GM18909 (cell line): ENCODE measurements around the gene STARD13.
"Not testable (repeated sequence)": the region's sequence is repeated elsewhere in the genome, so short reads cannot be mapped to it uniquely, and the experiment has no call there.

Experiments used
- ATAC-seq: cut with Tn5 transposase; IDR thresholded peaks from one replicate; pipeline ENCODE4 v1.9.1; 2021; ENCODE audit warnings: mild to moderate bottlenecking; ENCODE audit not compliant: unreplicated experiment, poor library complexity

The STARD13 gene

GRCh38 chr13:33258808-33259193 lies 26.8 kb downstream of the STARD13 start:
- no peak for ATAC-seq

DNA sequence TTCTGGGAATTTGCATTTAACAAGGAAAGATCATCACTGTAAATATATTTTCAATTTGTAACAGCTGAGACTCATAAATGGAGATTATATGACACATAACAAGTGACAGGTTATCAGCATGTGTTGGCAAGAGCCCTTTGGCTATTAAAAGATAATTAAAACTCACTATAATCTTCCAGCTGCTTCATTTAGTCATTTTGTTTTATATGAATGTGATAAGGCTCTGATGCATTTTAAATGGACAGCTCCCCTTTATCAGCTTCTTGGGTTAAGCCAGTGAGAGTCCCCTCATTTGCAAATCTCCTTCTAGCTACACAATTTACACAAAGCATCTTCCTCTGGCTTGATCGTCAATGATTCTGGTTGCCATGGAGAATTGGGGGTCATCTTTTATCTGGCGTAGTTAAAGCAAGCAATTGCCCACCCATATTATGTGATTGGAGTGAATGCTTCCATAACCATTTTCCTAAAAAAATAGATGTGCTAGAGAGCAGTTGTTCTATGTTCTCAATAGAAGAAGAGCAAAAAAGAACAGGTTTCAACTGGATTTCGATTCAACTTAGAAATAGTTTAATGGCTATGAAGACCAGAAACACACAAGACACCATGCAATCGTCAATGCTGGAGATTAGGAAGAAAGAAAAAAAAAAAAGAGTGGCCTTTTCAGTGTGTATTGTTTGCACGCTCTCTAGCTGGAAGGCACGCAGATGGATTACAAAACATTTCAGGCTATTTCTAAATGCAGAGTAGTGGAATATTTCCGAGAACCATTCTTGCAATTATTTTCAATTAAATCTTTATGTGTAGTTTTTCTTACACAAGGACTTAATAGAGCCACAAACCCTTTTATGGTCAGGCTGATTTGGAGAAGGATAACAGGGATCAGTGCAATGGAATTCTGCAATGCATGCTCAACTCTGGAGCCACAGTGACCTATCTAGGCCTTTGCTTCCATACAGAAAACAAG lies 27.4 kb downstream of the STARD13 start:
- ATAC-seq = no peak

DNA sequence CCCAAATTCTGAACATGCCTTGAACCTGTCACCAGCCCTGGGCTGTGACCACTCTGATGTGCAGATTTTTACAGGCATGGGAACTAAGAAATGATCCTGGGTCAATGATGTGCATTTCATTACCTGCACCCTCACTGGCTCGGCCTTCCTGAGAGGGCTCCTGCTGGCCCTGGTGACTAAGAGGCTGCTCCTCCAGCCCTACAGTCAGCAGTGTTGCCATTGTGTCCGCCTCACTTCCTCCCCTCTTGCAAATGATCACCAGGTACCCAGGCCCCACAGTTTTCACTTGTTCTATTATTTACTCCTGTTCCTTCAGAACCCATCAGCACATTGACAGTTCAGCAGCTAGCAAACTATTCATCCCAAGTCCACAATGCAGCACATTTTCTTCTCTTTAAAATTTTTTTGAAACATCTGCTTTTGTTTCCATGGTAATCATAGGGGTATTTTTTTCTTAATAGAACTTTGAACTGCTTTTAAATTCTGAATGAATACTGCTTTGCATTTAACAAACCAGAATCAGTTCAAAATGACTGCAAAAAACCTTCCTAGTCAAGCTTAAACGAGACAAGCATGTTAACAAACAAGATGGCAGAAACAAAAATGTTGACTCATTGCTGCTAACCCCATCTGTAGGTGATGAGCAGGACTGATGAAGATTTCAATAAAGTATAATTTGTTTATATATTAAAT lies 29.3 kb downstream of the STARD13 start:
- ATAC-seq = no peak

DNA sequence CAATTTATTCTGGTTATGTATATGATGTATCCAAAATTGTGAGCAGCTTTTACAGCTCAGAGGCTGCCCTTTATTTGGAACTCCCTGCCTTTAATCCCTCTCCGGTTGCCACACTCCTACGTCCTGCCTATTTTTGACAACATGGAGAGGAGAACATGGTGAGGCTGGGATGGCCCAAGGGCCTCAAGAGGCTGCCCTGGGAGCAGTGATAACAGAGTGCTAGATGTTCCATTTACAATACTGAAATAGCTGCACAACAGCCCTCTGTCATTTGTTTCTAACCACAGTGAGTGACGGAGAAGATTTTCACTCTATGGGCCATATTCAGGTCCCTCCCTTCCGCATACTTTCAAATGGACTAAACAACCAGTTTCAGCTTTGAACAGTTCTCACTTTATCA lies 33.4 kb downstream of the STARD13 start:
- ATAC-seq = no peak

DNA sequence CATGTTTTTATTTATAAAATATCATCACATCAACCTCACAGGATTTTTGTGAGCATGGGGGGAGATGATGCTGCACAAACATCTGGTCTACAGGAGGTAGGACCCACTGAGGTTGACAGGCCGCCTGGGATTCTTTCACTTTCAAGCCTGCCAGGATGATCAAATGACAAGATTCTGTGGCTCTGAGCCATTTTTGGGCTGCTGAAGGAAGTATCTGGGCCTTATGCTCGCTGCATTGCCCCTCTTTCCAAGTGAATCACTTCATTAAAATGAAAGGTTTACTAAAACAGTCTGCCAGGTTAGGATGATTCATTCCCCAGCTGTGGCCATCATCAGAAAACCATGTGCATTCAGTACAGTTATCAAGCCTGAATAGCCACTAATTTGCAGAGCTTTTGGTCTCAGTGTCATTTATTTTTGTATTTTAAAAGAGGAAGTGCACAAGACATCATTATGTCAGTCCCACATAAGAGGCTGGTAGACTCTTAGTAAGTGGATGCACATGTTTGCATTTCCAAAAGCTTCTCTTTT lies 34.4 kb downstream of the STARD13 start:
- ATAC-seq = peak; percentile 84

- ATAC-seq = no peak
These were observed 34.9 kb downstream of the STARD13 start for GRCh38 chr13:33250609-33251008.

GRCh38 chr13:33249894-33250293 lies 35.7 kb downstream of the STARD13 start:
- ATAC-seq = no peak

GRCh38 chr13:33249066-33249465 lies 36.5 kb downstream of the STARD13 start:
- no peak for ATAC-seq

- ATAC-seq = no peak
These were observed 39.9 kb downstream of the STARD13 start for GRCh38 chr13:33245505-33246158.

DNA sequence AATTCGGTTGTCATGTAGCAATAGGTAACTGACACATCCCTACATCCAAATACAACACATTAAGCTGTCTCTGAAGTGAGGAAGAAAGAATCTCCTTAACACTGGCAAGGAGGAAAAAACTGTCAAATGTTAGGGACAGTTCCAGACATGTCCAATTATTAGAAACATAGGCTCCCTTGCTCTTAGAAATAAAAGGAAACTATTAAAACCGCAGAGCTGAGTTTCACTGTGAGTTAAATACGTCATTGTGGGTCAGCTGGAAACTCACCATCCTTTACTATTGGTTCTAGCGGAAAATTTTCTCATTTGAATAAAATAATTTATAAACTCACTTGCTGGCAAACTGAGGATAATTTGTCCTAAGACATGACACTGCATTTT lies 40.7 kb downstream of the STARD13 start:
- no peak for ATAC-seq

DNA sequence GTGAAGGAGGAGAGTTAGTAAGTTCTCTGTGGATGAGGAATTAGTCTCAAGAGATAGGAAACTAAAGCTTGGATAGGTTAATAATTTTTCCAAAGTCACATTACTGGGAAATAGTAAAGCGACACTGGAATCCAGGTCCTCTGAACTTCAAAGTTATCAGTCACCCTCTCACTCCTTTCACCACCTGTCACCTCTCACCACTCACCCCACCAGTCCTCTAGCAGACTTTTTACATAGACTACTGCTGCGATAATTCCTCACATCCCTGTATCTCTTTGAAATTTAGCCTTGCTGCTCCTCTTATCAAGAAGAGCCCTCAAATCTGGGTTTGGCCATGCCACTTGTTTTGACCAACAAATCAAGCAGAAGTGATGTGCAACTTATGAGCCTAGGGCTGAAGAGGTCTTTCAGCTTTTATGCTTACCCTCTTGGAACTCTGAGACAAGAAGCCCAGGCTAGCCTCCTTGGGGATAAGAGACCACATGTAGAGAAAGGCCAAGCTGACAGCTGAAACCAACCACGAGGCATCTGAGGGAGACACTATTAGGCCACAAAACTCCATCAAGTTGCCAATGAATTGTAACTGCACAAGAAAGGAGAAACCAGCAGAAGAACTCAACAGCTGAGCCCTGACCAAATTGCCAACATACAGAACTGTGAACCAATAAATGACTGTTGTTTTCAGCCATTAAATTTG lies 41.2 kb downstream of the STARD13 start:
- no peak for ATAC-seq

- no peak for ATAC-seq
These were observed 42.5 kb downstream of the STARD13 start for GRCh38 chr13:33242984-33243617.

- not testable (repeated sequence) for ATAC-seq
These were observed 43.2 kb downstream of the STARD13 start for GRCh38 chr13:33242372-33242771.

- ATAC-seq = no peak
These were observed 49.5 kb downstream of the STARD13 start for GRCh38 chr13:33236021-33236420.

DNA sequence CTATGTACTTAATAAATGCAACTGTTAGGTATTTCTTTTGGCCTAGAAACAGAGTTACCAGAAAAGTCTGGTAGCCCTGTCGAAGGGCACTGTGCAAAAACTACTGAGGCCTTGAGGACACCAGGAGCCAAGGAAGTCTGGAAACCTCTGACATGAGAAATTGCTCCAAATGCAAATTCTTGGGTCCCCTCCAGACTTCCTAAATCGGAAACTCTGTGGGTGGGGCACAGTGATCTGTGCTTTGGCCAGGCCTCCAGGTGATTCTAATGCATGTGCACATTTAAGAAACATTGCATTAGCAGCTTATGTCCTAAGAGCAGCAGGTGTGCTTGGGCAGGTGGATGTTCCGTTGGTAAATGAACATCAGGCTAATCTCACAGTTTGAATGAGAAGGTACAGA lies 50.0 kb downstream of the STARD13 start:
- no peak for ATAC-seq

DNA sequence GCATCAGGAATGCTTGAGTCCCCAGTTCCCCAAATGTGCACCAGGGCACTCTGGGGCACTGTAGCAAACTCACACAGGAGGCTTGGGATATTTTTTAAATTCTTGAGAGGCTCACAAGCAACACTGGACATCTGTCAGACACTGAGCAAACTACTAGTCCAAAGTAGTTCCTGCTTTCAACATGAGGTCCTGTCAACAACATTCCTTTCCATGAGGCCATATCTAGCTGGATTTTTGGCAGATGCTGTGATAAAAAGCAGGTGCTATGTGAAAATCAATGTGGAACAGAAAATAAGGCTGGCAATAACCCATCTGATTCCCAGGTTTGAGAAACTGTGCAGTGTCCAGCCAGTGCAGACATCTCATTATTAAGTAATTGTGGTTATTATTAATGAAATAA lies 50.5 kb downstream of the STARD13 start:
- ATAC-seq = no peak

DNA sequence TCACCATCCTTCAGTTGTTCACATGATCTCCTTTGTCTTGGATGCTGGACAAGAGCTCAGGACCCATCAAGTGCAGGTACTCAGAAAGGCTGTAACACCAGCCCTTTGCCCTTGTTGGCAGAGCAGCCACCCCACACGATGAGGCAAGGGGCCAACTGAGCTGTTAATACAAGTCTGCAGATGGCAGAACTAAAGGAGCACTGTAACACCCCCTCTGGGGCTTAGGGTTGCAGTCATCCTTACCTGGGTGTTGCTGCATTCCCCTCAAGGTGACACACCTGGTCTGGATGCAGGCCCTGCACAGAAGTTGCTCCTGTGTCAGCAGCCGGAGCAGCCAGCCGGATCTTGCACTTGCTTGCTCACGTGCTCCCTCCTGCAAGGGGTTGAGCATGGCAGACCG lies 52.0 kb downstream of the STARD13 start:
- ATAC-seq = no peak

- ATAC-seq = no peak
These were observed 52.7 kb downstream of the STARD13 start for GRCh38 chr13:33232883-33233282.

DNA sequence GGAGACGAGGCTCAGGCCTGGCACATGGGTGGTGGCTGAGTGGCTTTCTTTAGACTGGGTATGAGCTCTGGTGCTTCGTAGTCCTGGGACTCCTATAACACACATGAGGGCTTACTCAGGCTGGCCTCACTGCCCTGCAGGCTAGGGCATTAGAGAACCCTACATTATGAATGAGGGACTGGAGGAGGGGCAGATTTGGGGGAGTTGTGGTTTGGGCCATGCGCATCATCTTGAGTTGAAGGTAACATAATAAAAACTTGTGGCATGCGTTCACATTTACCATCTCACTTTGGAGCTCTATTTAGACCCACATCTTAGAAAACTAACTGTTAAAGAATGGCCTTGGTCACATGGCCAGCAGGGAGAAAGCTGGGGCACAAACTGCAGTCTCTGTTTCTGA lies 54.2 kb downstream of the STARD13 start:
- ATAC-seq = no peak
